GM10266 (cell line): ENCODE data around the gene KPTN.
A peak's percentile ranks its signal among the peaks of the same experiment; 100 is the strongest.

Source experiments
- DNase-seq: peaks from one replicate; pipeline ENCODE4 v3.0.0; 2012; ENCODE audit errors: extremely low spot score
- TF ChIP-seq, protein P1 (sequence below): IDR thresholded peaks from 2 replicates; pipeline ENCODE4 v1.5.1; 2012; ENCODE audit warnings: mild to moderate bottlenecking, low read depth; ENCODE audit not compliant: control insufficient read depth, insufficient read depth; ENCODE audit errors: missing control alignments

KPTN gene

DNA sequence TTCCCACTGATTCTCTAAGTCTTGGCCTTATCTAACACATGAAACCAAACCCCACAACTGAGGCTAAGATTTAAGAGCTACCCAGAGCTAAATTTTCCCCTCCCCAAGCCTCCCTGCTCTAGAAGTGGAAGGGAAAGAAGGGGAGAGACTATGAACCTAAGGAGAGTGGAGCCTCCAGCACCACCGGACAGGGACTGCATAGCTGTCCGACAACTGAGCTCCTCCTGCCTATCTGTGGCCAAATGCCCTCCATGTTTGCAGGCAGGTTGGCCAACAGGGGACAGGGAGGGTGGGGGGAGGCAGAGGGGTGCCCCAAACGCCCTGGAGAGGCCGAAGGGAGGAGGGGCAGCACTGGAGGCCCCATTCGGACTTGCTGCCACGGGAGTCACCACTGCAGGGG lies 36.8 kb upstream of the KPTN start:
- DNase-seq: no peak
- TF ChIP-seq, protein P1, sequence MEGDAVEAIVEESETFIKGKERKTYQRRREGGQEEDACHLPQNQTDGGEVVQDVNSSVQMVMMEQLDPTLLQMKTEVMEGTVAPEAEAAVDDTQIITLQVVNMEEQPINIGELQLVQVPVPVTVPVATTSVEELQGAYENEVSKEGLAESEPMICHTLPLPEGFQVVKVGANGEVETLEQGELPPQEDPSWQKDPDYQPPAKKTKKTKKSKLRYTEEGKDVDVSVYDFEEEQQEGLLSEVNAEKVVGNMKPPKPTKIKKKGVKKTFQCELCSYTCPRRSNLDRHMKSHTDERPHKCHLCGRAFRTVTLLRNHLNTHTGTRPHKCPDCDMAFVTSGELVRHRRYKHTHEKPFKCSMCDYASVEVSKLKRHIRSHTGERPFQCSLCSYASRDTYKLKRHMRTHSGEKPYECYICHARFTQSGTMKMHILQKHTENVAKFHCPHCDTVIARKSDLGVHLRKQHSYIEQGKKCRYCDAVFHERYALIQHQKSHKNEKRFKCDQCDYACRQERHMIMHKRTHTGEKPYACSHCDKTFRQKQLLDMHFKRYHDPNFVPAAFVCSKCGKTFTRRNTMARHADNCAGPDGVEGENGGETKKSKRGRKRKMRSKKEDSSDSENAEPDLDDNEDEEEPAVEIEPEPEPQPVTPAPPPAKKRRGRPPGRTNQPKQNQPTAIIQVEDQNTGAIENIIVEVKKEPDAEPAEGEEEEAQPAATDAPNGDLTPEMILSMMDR: no peak

DNA sequence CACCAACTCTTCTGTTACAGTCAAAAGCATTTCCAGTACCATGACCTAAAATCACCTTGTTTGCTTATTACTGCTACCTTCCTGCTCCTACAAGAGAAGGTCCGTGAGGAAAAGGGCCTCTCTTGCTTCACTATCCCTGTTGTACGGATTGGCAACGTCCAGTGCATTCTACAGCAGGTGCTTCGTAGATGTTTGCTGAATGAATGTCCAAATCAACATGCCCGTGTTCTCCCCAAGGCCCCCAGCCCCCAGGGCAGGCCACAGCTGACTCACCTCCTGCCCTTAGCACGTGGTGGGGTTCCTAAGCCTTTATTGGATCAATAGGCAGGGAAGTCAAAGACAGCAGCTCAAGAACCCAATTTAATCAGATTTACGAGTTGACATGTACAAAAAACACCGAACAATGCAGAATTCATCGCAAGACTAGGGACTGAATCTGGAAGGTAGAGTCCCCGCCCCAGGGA lies 36.4 kb upstream of the KPTN start:
- TF ChIP-seq, protein P1: no peak
- DNase-seq: no peak

DNA sequence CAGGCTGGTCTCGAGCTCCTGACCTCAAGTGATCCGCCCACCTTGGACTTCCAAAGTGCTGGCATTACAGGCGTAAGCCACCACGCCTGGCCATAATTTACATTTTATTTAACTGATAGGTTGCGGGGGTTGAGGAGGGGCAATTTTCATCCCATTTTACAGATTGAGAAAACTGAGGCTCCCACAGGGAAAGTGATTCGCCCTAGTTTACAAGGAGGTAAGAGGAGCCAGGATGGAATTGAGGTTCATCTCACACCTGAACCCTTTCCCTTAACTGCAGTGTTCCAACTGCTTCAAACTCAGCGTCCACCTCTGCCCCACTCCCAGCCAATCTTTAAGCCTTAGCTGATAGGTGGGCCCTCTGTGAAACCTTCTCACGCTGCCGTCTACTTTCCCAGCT lies 34.8 kb upstream of the KPTN start:
- DNase-seq: no peak
- TF ChIP-seq, protein P1: no peak

DNA sequence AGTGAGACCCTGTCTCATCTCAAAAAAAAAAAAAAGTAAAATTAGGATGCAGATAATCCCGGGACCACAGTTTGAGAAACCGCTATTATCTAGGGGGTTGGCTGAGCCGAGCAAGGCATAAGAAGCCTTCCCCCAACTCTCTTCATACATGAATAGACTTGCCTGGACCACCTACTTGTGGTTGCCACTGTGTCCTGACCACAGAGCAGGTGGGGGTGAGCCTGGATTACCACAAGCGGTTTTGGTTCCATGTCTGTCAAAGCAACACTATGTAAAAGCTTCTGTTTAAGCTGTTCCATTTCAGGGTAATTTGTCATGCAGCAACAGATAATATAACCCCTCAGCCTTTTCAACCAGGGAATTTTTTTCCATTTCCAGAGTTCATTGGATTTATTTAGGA lies 34.1 kb upstream of the KPTN start:
- DNase-seq: peak; percentile 76
- TF ChIP-seq, protein P1: no peak

DNA sequence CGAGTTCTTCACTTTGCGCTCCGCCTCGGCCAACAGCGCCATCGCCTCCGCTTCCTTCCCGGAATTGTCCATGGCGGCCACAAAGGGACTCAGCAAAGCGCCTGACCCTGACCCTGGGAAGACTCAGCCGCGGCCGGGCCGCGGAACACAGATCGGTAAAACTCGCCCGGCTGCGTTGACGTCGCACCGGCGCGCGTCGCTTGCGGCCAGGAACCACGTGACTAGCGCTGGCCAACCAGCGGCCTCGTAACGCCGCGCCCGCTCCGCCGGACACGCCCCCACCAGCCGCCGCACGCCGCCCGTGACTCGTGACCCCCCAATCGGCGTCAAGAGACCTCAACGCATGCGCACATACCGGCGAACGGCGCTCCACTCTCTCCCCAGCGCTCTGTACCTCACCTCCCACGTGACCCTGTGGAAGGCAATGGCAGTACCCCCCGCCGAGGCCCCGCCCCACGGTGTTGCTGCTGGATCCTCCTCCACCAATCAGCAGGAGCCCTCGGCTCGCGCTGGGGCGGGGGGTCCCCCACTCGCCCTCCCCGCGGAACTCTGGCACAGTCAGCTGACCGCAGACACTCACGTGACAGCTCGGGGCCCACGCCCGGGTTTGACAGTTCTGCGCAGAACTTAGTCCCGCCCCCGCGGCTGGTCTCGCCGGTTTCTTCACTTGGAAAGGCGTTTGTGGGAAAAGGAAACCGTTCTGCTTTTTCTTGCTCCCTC lies 31.0 kb upstream of the KPTN start, which contains the start of gene NAPA:
Gene NAPA, minus strand, starts transcription at position 195 of the 720 bp plus-strand sequence. Its CDS starts 123 bp downstream, at position 72.
- TF ChIP-seq, protein P1: no peak
- peak; percentile 98 for DNase-seq

DNA sequence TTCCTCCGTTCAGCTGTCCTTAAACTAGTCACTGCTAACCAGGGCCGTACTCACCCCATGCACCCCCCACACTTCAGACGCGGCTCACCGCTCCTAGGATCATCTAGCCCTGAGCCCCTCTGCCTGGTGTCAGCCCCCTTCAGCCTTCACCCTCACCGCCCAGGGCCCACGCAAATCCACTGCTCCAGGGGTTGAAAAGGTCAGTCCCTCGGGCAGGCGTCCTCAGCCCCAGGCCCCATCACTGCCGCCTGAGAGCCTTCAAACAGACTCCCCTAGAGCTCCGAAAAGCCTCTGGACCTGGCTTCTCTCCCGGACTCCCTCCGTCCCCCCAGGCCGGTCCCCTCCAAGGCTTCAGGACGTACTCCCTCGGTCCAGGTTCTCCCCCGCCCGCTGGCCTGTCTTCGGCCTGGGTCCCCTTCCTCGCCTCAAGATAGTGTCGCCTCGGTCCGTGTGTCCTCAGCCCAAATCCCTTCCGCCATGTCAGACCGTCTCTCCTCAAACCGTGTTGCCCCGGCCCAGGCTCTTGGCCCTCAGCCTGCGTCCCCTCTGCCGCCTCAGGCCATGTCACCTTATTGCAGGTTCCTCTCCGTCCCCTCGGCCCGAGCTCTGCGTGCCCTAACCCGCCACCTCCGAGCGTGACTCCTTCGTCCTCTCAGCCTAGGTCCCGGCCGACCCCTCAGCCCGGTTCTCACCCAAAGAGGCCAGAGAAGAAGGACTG lies 30.3 kb upstream of the KPTN start:
- TF ChIP-seq, protein P1: no peak
- DNase-seq: no peak

DNA sequence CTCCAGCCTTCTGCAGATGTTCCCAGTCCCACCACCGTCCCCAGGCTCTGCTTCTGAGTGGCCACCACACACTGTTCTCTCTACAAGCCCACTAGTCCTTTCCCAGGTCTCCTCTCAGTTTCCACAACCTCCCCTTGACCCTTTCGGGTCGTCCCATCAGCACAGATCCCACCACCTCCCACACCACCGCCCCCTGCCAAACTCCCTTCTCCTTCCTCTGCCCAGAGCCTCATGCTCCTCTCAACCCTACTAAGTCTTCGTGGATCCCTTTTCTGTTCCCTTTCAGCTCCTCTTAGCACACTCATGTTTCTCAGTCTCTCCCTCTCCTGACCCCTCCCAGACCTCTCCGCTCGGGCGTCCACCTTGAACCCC lies 28.9 kb upstream of the KPTN start:
- no peak for DNase-seq

More for the DNA sequence above, 28.9 kb upstream of the KPTN start:
- TF ChIP-seq, protein P1: no peak
